Erythroblast (primary cell): Measurements from ENCODE around the gene PKN1.

Experiments
- DNase-seq, 2 experiments: peaks; one replicate each; lab custom pipeline; 2025; lab: John Stamatoyannopoulos, UW
- GATA1 ChIP-seq: IDR thresholded peaks from 2 replicates; pipeline ENCODE4 v1.6.1; 2011; ENCODE audit warnings: low read depth, mild to moderate bottlenecking, control low read depth, low read length, moderate library complexity
- POLR2A ChIP-seq: IDR thresholded peaks from 2 replicates; pipeline ENCODE4 v1.6.1; 2011; ENCODE audit warnings: mild to moderate bottlenecking, low read length

PKN1 gene

GRCh38 chr19:14433554-14434501, 722 bp downstream of the PKN1 start:
- TF ChIP-seq GATA1 (no peak), POLR2A (no peak)
- peak; percentile 46 to 57 for DNase-seq

- peak; percentile 28 to 51 for DNase-seq
- TF ChIP-seq GATA1, result no peak
- TF ChIP-seq POLR2A, result no peak
These were observed 1.6 kb downstream of the PKN1 start for GRCh38 chr19:14434543-14435319.

- DNase-seq, result no peak
- no peak for TF ChIP-seq GATA1
- TF ChIP-seq POLR2A, result no peak
These were observed 2.4 kb downstream of the PKN1 start for GRCh38 chr19:14435320-14436050.

GRCh38 chr19:14437578-14438140, 4.6 kb downstream of the PKN1 start:
- no peak for TF ChIP-seq GATA1
- no peak for TF ChIP-seq POLR2A
- DNase-seq, result no peak

GRCh38 chr19:14439014-14439413, 5.9 kb downstream of the PKN1 start:
- TF ChIP-seq GATA1, result no peak
- TF ChIP-seq POLR2A, result no peak
- no peak for DNase-seq

- TF ChIP-seq POLR2A (peak; percentile 31), GATA1 (no peak)
- peak; percentile 68 for DNase-seq
These were observed 6.9 kb downstream of the PKN1 start for GRCh38 chr19:14440049-14440448.

- TF ChIP-seq POLR2A (no peak), GATA1 (no peak)
- DNase-seq, result no peak
These were observed 8.2 kb downstream of the PKN1 start for GRCh38 chr19:14441041-14441938.

- TF ChIP-seq GATA1 (no peak), POLR2A (no peak)
- no peak for DNase-seq
These were observed 10.0 kb downstream of the PKN1 start for GRCh38 chr19:14442891-14443631.

- no peak for TF ChIP-seq POLR2A
- no peak for TF ChIP-seq GATA1
- no peak for DNase-seq
These were observed 10.6 kb downstream of the PKN1 start for GRCh38 chr19:14443632-14444216.

GRCh38 chr19:14446336-14447036, 13.4 kb downstream of the PKN1 start:
- DNase-seq, result no peak
- TF ChIP-seq GATA1, result no peak
- no peak for TF ChIP-seq POLR2A

- no peak for DNase-seq
- no peak for TF ChIP-seq GATA1
- no peak for TF ChIP-seq POLR2A
These were observed 16.2 kb downstream of the PKN1 start for GRCh38 chr19:14449321-14449720.
